ENCODE results near the gene NTM.

NTM gene

GRCh38 chr11:132334769-132335280 lies 964.4 kb downstream of the NTM start:
- H3K56ac ChIP-seq (ENCODE audit: low read length), result no peak overlapping the region
- no peak overlapping the region for H2BK5ac ChIP-seq (ENCODE audit: low read length)
- no peak overlapping the region for H3K18ac ChIP-seq (ENCODE audit: low read length)
- WGBS (ENCODE audit: extremely low coverage, insufficient coverage, low lambda C conversion rate), result no CpG with 5 or more reads among the region's 15 CpGs
- H2AK5ac ChIP-seq (ENCODE audit: low read length), result no peak overlapping the region
- no peak for DNase-seq
- H3K4me1 ChIP-seq (ENCODE audit: control insufficient read depth, low read depth, low read length), result no peaks in the 10 kb centered on the region
- no peaks in the 10 kb centered on the region for H3K27me3 ChIP-seq (ENCODE audit: insufficient read depth, low read length, poor library complexity)
- H2BK15ac ChIP-seq (replicated peaks; ENCODE audit: low read depth), result no peak overlapping the region
- H3K23ac ChIP-seq (ENCODE audit: low read length), result no peak overlapping the region
- H3K4me2 ChIP-seq (ENCODE audit: low read length), result no peak overlapping the region
- H3K9ac ChIP-seq (ENCODE audit: low read length), result no peak overlapping the region
- H3K79me1 ChIP-seq (ENCODE audit: low read length), result no peaks in the 10 kb centered on the region
- H3K27ac ChIP-seq (ENCODE audit: low read depth, low read length), result no peak overlapping the region
- H2BK120ac ChIP-seq (ENCODE audit: low read depth, low read length), result no peak overlapping the region
- H4K5ac ChIP-seq (ENCODE audit: low read length), result no peak overlapping the region
- no peaks in the 10 kb centered on the region for H3K79me2 ChIP-seq (ENCODE audit: control insufficient read depth, insufficient read depth, low read length)
- H4K8ac ChIP-seq (ENCODE audit: low read depth, low read length), result no peak overlapping the region
- no peaks in the 10 kb centered on the region for H3K36me3 ChIP-seq (ENCODE audit: control insufficient read depth, insufficient read depth, low read length)
- H3K4ac ChIP-seq (ENCODE audit: low read depth, low read length), result no peak overlapping the region
- no peak overlapping the region for H3K4me3 ChIP-seq (ENCODE audit: low read length)

- Histone ChIP-seq H3K79me1 (ENCODE audit: low read length) (no peaks in the 10 kb centered on the region), H2BK5ac (ENCODE audit: low read length) (no peak overlapping the region), H3K27ac (ENCODE audit: low read depth, low read length) (no peak overlapping the region), H3K56ac (ENCODE audit: low read length) (no peak overlapping the region), H3K23ac (ENCODE audit: low read length) (no peak overlapping the region), H2BK120ac (ENCODE audit: low read depth, low read length) (no peak overlapping the region), H3K36me3 (ENCODE audit: control insufficient read depth, insufficient read depth, low read length) (no peaks in the 10 kb centered on the region), H3K79me2 (ENCODE audit: control insufficient read depth, insufficient read depth, low read length) (no peaks in the 10 kb centered on the region), H3K4me2 (ENCODE audit: low read length) (no peak overlapping the region), H4K5ac (ENCODE audit: low read length) (no peak overlapping the region), H2BK15ac (replicated peaks; ENCODE audit: low read depth) (no peak overlapping the region), H3K18ac (ENCODE audit: low read length) (no peak overlapping the region), H3K27me3 (ENCODE audit: insufficient read depth, low read length, poor library complexity) (no peaks in the 10 kb centered on the region), H2AK5ac (ENCODE audit: low read length) (no peak overlapping the region), H4K8ac (ENCODE audit: low read depth, low read length) (no peak overlapping the region), H3K4me3 (ENCODE audit: low read length) (no peak overlapping the region), H3K9ac (ENCODE audit: low read length) (no peak overlapping the region), H3K4ac (ENCODE audit: low read depth, low read length) (no peak overlapping the region), H3K4me1 (ENCODE audit: control insufficient read depth, low read depth, low read length) (no peaks in the 10 kb centered on the region)
- DNase-seq, result no peak
- no CpG with 5 or more reads among the region's 14 CpGs for WGBS (ENCODE audit: extremely low coverage, insufficient coverage, low lambda C conversion rate)
Observed at GRCh38 chr11:132335311-132335710, 964.9 kb downstream of the NTM start.

GRCh38 chr11:132336781-132337535 lies 966.5 kb downstream of the NTM start:
- Histone ChIP-seq H3K4me1 (ENCODE audit: control insufficient read depth, low read depth, low read length) (no peaks in the 10 kb centered on the region), H2BK120ac (ENCODE audit: low read depth, low read length) (no peak overlapping the region), H2AK5ac (ENCODE audit: low read length) (no peak overlapping the region), H2BK5ac (ENCODE audit: low read length) (no peak overlapping the region), H4K8ac (ENCODE audit: low read depth, low read length) (no peak overlapping the region), H3K79me2 (ENCODE audit: control insufficient read depth, insufficient read depth, low read length) (no peaks in the 10 kb centered on the region), H3K79me1 (ENCODE audit: low read length) (no peaks in the 10 kb centered on the region), H3K23ac (ENCODE audit: low read length) (no peak overlapping the region), H4K5ac (ENCODE audit: low read length) (no peak overlapping the region), H3K27ac (ENCODE audit: low read depth, low read length) (no peak overlapping the region), H3K4me2 (ENCODE audit: low read length) (no peak overlapping the region), H3K56ac (ENCODE audit: low read length) (no peak overlapping the region), H3K4ac (ENCODE audit: low read depth, low read length) (no peak overlapping the region), H3K36me3 (ENCODE audit: control insufficient read depth, insufficient read depth, low read length) (no peaks in the 10 kb centered on the region), H2BK15ac (replicated peaks; ENCODE audit: low read depth) (no peak overlapping the region), H3K4me3 (ENCODE audit: low read length) (no peak overlapping the region), H3K18ac (ENCODE audit: low read length) (no peak overlapping the region), H3K9ac (ENCODE audit: low read length) (no peak overlapping the region), H3K27me3 (ENCODE audit: insufficient read depth, low read length, poor library complexity) (no peaks in the 10 kb centered on the region)
- no CpG with 5 or more reads among the region's 12 CpGs for WGBS (ENCODE audit: extremely low coverage, insufficient coverage, low lambda C conversion rate)
- no peak for DNase-seq

- Histone ChIP-seq H3K36me3 (ENCODE audit: control insufficient read depth, insufficient read depth, low read length) (no peaks in the 10 kb centered on the region), H3K4ac (ENCODE audit: low read depth, low read length) (no peak overlapping the region), H3K9ac (ENCODE audit: low read length) (no peak overlapping the region), H2AK5ac (ENCODE audit: low read length) (no peak overlapping the region), H4K8ac (ENCODE audit: low read depth, low read length) (no peak overlapping the region), H2BK120ac (ENCODE audit: low read depth, low read length) (no peak overlapping the region), H3K79me2 (ENCODE audit: control insufficient read depth, insufficient read depth, low read length) (no peaks in the 10 kb centered on the region), H4K5ac (ENCODE audit: low read length) (no peak overlapping the region), H3K27me3 (ENCODE audit: insufficient read depth, low read length, poor library complexity) (no peaks in the 10 kb centered on the region), H2BK5ac (ENCODE audit: low read length) (no peak overlapping the region), H3K27ac (ENCODE audit: low read depth, low read length) (no peak overlapping the region), H3K56ac (ENCODE audit: low read length) (no peak overlapping the region), H2BK15ac (replicated peaks; ENCODE audit: low read depth) (no peak overlapping the region), H3K23ac (ENCODE audit: low read length) (no peak overlapping the region), H3K4me2 (ENCODE audit: low read length) (no peak overlapping the region), H3K4me3 (ENCODE audit: low read length) (no peak overlapping the region), H3K4me1 (ENCODE audit: control insufficient read depth, low read depth, low read length) (no peaks in the 10 kb centered on the region), H3K18ac (ENCODE audit: low read length) (no peak overlapping the region), H3K79me1 (ENCODE audit: low read length) (no peaks in the 10 kb centered on the region)
- no peak for DNase-seq
- no CpG with 5 or more reads among the region's 2 CpGs for WGBS (ENCODE audit: extremely low coverage, insufficient coverage, low lambda C conversion rate)
Observed at GRCh38 chr11:132337819-132338416, 967.5 kb downstream of the NTM start.

- no peak for DNase-seq
Observed at GRCh38 chr11:132342408-132342807, 972.0 kb downstream of the NTM start.

More at GRCh38 chr11:132342408-132342807, 972.0 kb downstream of the NTM start:
- Histone ChIP-seq H2BK15ac (replicated peaks; ENCODE audit: low read depth) (no peak overlapping the region), H3K79me2 (ENCODE audit: control insufficient read depth, insufficient read depth, low read length) (no peaks in the 10 kb centered on the region), H4K5ac (ENCODE audit: low read length) (no peak overlapping the region), H2BK5ac (ENCODE audit: low read length) (no peak overlapping the region), H3K4ac (ENCODE audit: low read depth, low read length) (no peak overlapping the region), H3K27me3 (ENCODE audit: insufficient read depth, low read length, poor library complexity) (no peaks in the 10 kb centered on the region), H2AK5ac (ENCODE audit: low read length) (no peak overlapping the region), H3K4me3 (ENCODE audit: low read length) (no peak overlapping the region), H2BK120ac (ENCODE audit: low read depth, low read length) (no peak overlapping the region), H3K56ac (ENCODE audit: low read length) (no peak overlapping the region), H3K9ac (ENCODE audit: low read length) (no peak overlapping the region), H3K4me1 (ENCODE audit: control insufficient read depth, low read depth, low read length) (peaks cover 4% of the 10 kb centered on the region), H4K8ac (ENCODE audit: low read depth, low read length) (no peak overlapping the region), H3K79me1 (ENCODE audit: low read length) (no peaks in the 10 kb centered on the region), H3K27ac (ENCODE audit: low read depth, low read length) (no peak overlapping the region), H3K18ac (ENCODE audit: low read length) (no peak overlapping the region), H3K23ac (ENCODE audit: low read length) (no peak overlapping the region), H3K4me2 (ENCODE audit: low read length) (no peak overlapping the region), H3K36me3 (ENCODE audit: control insufficient read depth, insufficient read depth, low read length) (no peaks in the 10 kb centered on the region)
- no CpG with 5 or more reads among the region's 3 CpGs for WGBS (ENCODE audit: extremely low coverage, insufficient coverage, low lambda C conversion rate)

Data from mesendoderm (in vitro differentiated cells).